Stimulated activated naive CD8-positive, alpha-beta T cell treated with anti-CD3 and anti-CD28 coated beads, Interleukin-15, amount 100 ng/mL, for 72 hours (primary cell): ENCODE results near the gene RAB3IL1.
A peak's percentile ranks its signal among the peaks of the same experiment; 100 is the strongest.
"Not testable (repeated sequence)": the region's sequence is repeated elsewhere in the genome, so short reads cannot be mapped to it uniquely, and the experiment has no call there.

ENCODE experiments used
- ATAC-seq: fragments of 150-1000 bp; cut with Tn5 transposase; 2 replicates; pipeline ENCODE4 v1.10.0; 2021; ENCODE audit warnings: mild to moderate bottlenecking, moderate library complexity
- DNase-seq, 2 donors: peaks; one replicate each; pipeline ENCODE4 v3.0.0; 2021 to 2022
- H3K27ac Mint-ChIP-seq, 2 donors: one replicate each; pipeline ENCODE4 v1.8.0; 2022; ENCODE audit warnings: mild to moderate bottlenecking in 2 of 2, mixed read lengths in 2 of 2, moderate library complexity in 2 of 2
- H3K27me3 Mint-ChIP-seq: one replicate; pipeline ENCODE4 v1.8.0; 2022; ENCODE audit warnings: mixed read lengths
- H3K4me1 Mint-ChIP-seq: one replicate; pipeline ENCODE4 v1.8.0; 2022; ENCODE audit warnings: mild to moderate bottlenecking, mixed read lengths
- H3K4me3 Mint-ChIP-seq, 2 donors: one replicate each; pipeline ENCODE4 v1.8.0; 2022; ENCODE audit warnings: mild to moderate bottlenecking in 2 of 2, mixed read lengths in 2 of 2, moderate library complexity in 1 of 2
- H3K9me3 Mint-ChIP-seq, 2 donors: one replicate each; pipeline ENCODE4 v1.8.0; 2022; ENCODE audit warnings: mixed read lengths in 2 of 2

RAB3IL1 gene

GRCh38 chr11:61917334-61918109 is at the start of gene RAB3IL1:
Gene RAB3IL1, minus strand, starts transcription at chr11:61917566. Its CDS starts 199 bp downstream, at chr11:61917367.
- H3K4me3 Mint-ChIP-seq, result peak within 1 kb of the TSS; percentile 73 to 86
- no peaks in the 10 kb centered on the region for H3K9me3 Mint-ChIP-seq
- peaks cover 15% of the 10 kb centered on the region for H3K4me1 Mint-ChIP-seq
- peaks cover 87% of the 10 kb centered on the region for H3K27me3 Mint-ChIP-seq
- peak within 1 kb of the TSS in 1 of 2 donors; percentile 73 for H3K27ac Mint-ChIP-seq
- peak; percentile 51 for ATAC-seq
- DNase-seq, result no peak

- Mint-ChIP-seq H3K4me1 (peaks cover 68% of the 10 kb centered on the region), H3K4me3 (peak overlapping the region; percentile 83 to 89), H3K27me3 (no peaks in the 10 kb centered on the region), H3K27ac (peak overlapping the region; percentile 77 to 95), H3K9me3 (no peaks in the 10 kb centered on the region)
- peak in 1 of 2 donors; percentile 40 for DNase-seq
- ATAC-seq, result no peak
Observed at GRCh38 chr11:61966734-61967115, 49.4 kb upstream of the RAB3IL1 start.

GRCh38 chr11:61964666-61965271 is 47.4 kb upstream of the RAB3IL1 start:
- H3K4me1 Mint-ChIP-seq, result peaks cover 50% of the 10 kb centered on the region

GRCh38 chr11:61964058-61964665 is 46.8 kb upstream of the RAB3IL1 start:
- Mint-ChIP-seq H3K4me3 (peak overlapping the region; percentile 51 to 83), H3K4me1 (peaks cover 46% of the 10 kb centered on the region)

More at GRCh38 chr11:61964666-61965271, 47.4 kb upstream of the RAB3IL1 start:
- DNase-seq, result peak in 1 of 2 donors; percentile 4
- peak overlapping the region; percentile 83 to 89 for H3K4me3 Mint-ChIP-seq
- H3K27ac Mint-ChIP-seq, result peak overlapping the region; percentile 53 to 95
- ATAC-seq, H3K9me3 Mint-ChIP-seq, H3K27me3 Mint-ChIP-seq: not testable (repeated sequence)

GRCh38 chr11:61963282-61964057 is 46.1 kb upstream of the RAB3IL1 start:
- Mint-ChIP-seq H3K9me3 (no peaks in the 10 kb centered on the region), H3K4me1 (peaks cover 46% of the 10 kb centered on the region), H3K27ac (peak overlapping the region; percentile 3 to 81), H3K27me3 (no peaks in the 10 kb centered on the region), H3K4me3 (peak overlapping the region; percentile 51 to 83)
- ATAC-seq, result peak; percentile 27
- DNase-seq, result no peak

More at GRCh38 chr11:61964058-61964665, 46.8 kb upstream of the RAB3IL1 start:
- H3K27ac Mint-ChIP-seq, result peak overlapping the region in 1 of 2 donors; percentile 81
- ATAC-seq, result no peak
- DNase-seq, result no peak
- H3K27me3 Mint-ChIP-seq, result no peaks in the 10 kb centered on the region
- H3K9me3 Mint-ChIP-seq, result no peaks in the 10 kb centered on the region

- no peaks in the 10 kb centered on the region for H3K27me3 Mint-ChIP-seq
- H3K27ac Mint-ChIP-seq, result no peak overlapping the region
- H3K4me1 Mint-ChIP-seq, result peaks cover 43% of the 10 kb centered on the region
- peak overlapping the region in 1 of 2 donors; percentile 6 for H3K4me3 Mint-ChIP-seq
- no peaks in the 10 kb centered on the region for H3K9me3 Mint-ChIP-seq
- DNase-seq (no peak), ATAC-seq (no peak)
Observed at GRCh38 chr11:61963016-61963281, 45.6 kb upstream of the RAB3IL1 start.

- no peaks in the 10 kb centered on the region for H3K9me3 Mint-ChIP-seq
- H3K27me3 Mint-ChIP-seq, result no peaks in the 10 kb centered on the region
- H3K4me1 Mint-ChIP-seq, result peaks cover 43% of the 10 kb centered on the region
- DNase-seq (no peak), ATAC-seq (no peak)
- H3K4me3 Mint-ChIP-seq, result no peak overlapping the region
- no peak overlapping the region for H3K27ac Mint-ChIP-seq
Observed at GRCh38 chr11:61962213-61963015, 45.0 kb upstream of the RAB3IL1 start.

GRCh38 chr11:61961570-61962212 is 44.3 kb upstream of the RAB3IL1 start:
- H3K4me3 Mint-ChIP-seq, result no peak overlapping the region
- H3K27ac Mint-ChIP-seq, result no peak overlapping the region
- H3K9me3 Mint-ChIP-seq, result no peaks in the 10 kb centered on the region
- H3K4me1 Mint-ChIP-seq, result peaks cover 43% of the 10 kb centered on the region
- DNase-seq, result no peak
- no peaks in the 10 kb centered on the region for H3K27me3 Mint-ChIP-seq
- no peak for ATAC-seq

GRCh38 chr11:61960532-61960931 is 43.2 kb upstream of the RAB3IL1 start:
- H3K4me1 Mint-ChIP-seq, result peaks cover 50% of the 10 kb centered on the region
- H3K9me3 Mint-ChIP-seq, result no peaks in the 10 kb centered on the region
- DNase-seq, result no peak
- no peak for ATAC-seq
- H3K4me3 Mint-ChIP-seq, result no peak overlapping the region
- H3K27ac Mint-ChIP-seq, result peak overlapping the region in 1 of 2 donors; percentile 34
- peaks cover 6% of the 10 kb centered on the region for H3K27me3 Mint-ChIP-seq

- Mint-ChIP-seq H3K4me3 (no peak overlapping the region), H3K27me3 (peaks cover 12% of the 10 kb centered on the region), H3K4me1 (peaks cover 49% of the 10 kb centered on the region), H3K27ac (no peak overlapping the region), H3K9me3 (no peaks in the 10 kb centered on the region)
- ATAC-seq, result no peak
- no peak for DNase-seq
Observed at GRCh38 chr11:61959678-61960077, 42.3 kb upstream of the RAB3IL1 start.

- Mint-ChIP-seq H3K4me3 (no peak overlapping the region), H3K9me3 (no peaks in the 10 kb centered on the region), H3K4me1 (peaks cover 49% of the 10 kb centered on the region), H3K27ac (peak overlapping the region; percentile 83 to 85), H3K27me3 (peaks cover 18% of the 10 kb centered on the region)
- peak; percentile 5 for ATAC-seq
- DNase-seq, result peak in 1 of 2 donors; percentile 13
Observed at GRCh38 chr11:61959114-61959513, 41.7 kb upstream of the RAB3IL1 start.

- no peak for ATAC-seq
- no peak overlapping the region for H3K4me3 Mint-ChIP-seq
- H3K9me3 Mint-ChIP-seq, result no peaks in the 10 kb centered on the region
- peaks cover 20% of the 10 kb centered on the region for H3K27me3 Mint-ChIP-seq
- DNase-seq, result no peak
- peak overlapping the region; percentile 83 to 85 for H3K27ac Mint-ChIP-seq
- H3K4me1 Mint-ChIP-seq, result peaks cover 46% of the 10 kb centered on the region
Observed at GRCh38 chr11:61958590-61958989, 41.2 kb upstream of the RAB3IL1 start.

- H3K4me1 Mint-ChIP-seq, result peaks cover 34% of the 10 kb centered on the region
- ATAC-seq (no peak), DNase-seq (peak in 1 of 2 donors; percentile 6)
- no peak overlapping the region for H3K27ac Mint-ChIP-seq
- H3K27me3 Mint-ChIP-seq, result peaks cover 20% of the 10 kb centered on the region
- no peak overlapping the region for H3K4me3 Mint-ChIP-seq
- no peaks in the 10 kb centered on the region for H3K9me3 Mint-ChIP-seq
Observed at GRCh38 chr11:61957021-61957770, 39.8 kb upstream of the RAB3IL1 start.
